Right cardiac atrium (tissue), 5 donors: ENCODE data around the gene CDCP2. TPM values are rescaled to one million over a fixed set of nuclear protein-coding genes. Genes with fewer than 3 reads are reported as not detected.
A peak's percentile ranks its signal among the peaks of the same experiment; 100 is the strongest.

Experiments used
- ATAC-seq, 2 donors: fragments of 200-7000 bp; cut with Tn5 transposase; one replicate each; pipeline versions ENCODE4 v1.8.0 to v1.9.1; 2020; ENCODE audit warnings: moderate library complexity in 2 of 2, mild to moderate bottlenecking in 1 of 2
- DNase-seq, 3 donors: peaks; one replicate each; pipeline ENCODE4 v3.0.0-alpha.2; 2020
- H3K27ac ChIP-seq: one replicate; pipeline ENCODE4 v1.5.1; 2013; ENCODE audit warnings: mild to moderate bottlenecking, low read length, control low read depth, moderate library complexity
- H3K27me3 ChIP-seq: one replicate; pipeline ENCODE4 v1.6.1; 2013; ENCODE audit not compliant: control insufficient read depth, insufficient read depth
- H3K4me1 ChIP-seq: one replicate; pipeline ENCODE4 v1.6.1; 2013; ENCODE audit warnings: low read length; ENCODE audit not compliant: control insufficient read depth, insufficient read depth
- H3K4me3 ChIP-seq: one replicate; pipeline ENCODE4 v1.5.1; 2013; ENCODE audit warnings: low read length, control low read depth
- H3K9me3 ChIP-seq: one replicate; pipeline ENCODE4 v1.6.1; 2013; ENCODE audit warnings: low read length; ENCODE audit not compliant: control insufficient read depth
- WGBS: extraction: QIAGEN DNeasy Blood & Tissue Kit; methylation state at CpG from one replicate; pipeline ENCODE4 v1.1.7; 2013; 5-methylcytosine and 5-hydroxymethylcytosine counted together
- intact Hi-C, 4 donors: fragments of 100-400 bp; cut with DNase I; formaldehyde crosslinking; loops; one replicate each; pipeline versions ENCODE4 v1.11.0 to v1.14.0; 2022 to 2023
- polyA plus RNA-seq: library from polyadenylated mRNA; stranded (reverse); fragments of 200-250 nt; gene quantifications from one replicate; pipeline ENCODE4 v1.2.3, GENCODE V29; 2013
- total RNA-seq, 4 donors: library from RNA; stranded (reverse); fragmentation: NEBNext Ultra II Directional; extraction: Animal tissue kit (Norgen Biotek cat#: 25700); gene quantifications; one replicate each; pipeline ENCODE4 v1.2.1, GENCODE V29; 2021
- donor health status: healthy with polysubstance abuse.
- donor health status: DM: no; HTN: yes; CAD: no.
- donor health status: DM: no; HTN: no; CAD: no.
- donor health status: DM: no; HTN: yes; CAD: no; lungs with severe emphysema.
- donor health status: DM: yes; HTN: yes; CAD: no.

The CDCP2 gene
- total and polyA plus RNA-seq, 5 donors, result not detected

DNA sequence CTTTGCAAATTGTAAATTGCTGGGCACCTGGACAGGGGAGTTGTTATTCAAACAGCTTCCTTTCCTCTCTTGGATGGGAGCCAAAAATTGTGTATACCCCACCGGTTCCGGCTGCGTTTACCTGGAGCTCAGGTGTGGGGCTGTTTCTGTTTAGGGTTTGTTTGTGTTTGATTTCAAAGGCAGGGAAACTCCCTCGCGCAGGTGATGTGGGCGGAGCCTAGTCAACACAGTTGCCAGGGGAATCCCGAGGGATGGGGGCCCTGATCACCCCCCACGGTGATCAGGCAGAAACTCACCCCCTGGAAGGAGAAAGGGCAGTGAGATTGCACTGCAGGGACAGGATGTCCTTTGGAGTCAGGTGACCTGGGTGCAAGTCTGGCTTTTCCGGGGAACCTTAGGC is 28.3 kb downstream of the CDCP2 start:
- intact Hi-C loops, result loop anchor here in 3 of 4 donors (5.0 to 10.0 kb wide), 5 partner anchors 150 to 690 kb away; partner anchors contain the start of gene SSBP3 (in 3 of the 3)
- no peak for DNase-seq
- Histone ChIP-seq H3K4me3 (no peak overlapping the region), H3K27ac (no peak overlapping the region), H3K4me1 (no peaks in the 10 kb centered on the region), H3K27me3 (no peaks in the 10 kb centered on the region), H3K9me3 (no peaks in the 10 kb centered on the region)
- whole genome bisulfite sequencing, result 61% methylated on average over 9 of the region's 9 CpGs
- ATAC-seq, result no peak

- DNase-seq (no peak), ATAC-seq (no peak)
- WGBS, result 91% methylated on average over 8 of the region's 8 CpGs
- Histone ChIP-seq H3K4me3 (no peak overlapping the region), H3K9me3 (no peaks in the 10 kb centered on the region), H3K4me1 (no peaks in the 10 kb centered on the region), H3K27me3 (no peaks in the 10 kb centered on the region), H3K27ac (no peak overlapping the region)
- intact Hi-C loops, result loop anchor here in 3 of 4 donors (2.0 to 10.0 kb wide), 7 partner anchors 152 to 692 kb away; partner anchors contain the start of gene SSBP3 (in 3 of the 3)
Observed at GRCh38 chr1:54122992-54123391, 29.8 kb downstream of the CDCP2 start.

GRCh38 chr1:54122135-54122751 is 30.6 kb downstream of the CDCP2 start:
- Histone ChIP-seq H3K9me3 (no peaks in the 10 kb centered on the region), H3K27me3 (no peaks in the 10 kb centered on the region), H3K27ac (no peak overlapping the region), H3K4me3 (no peak overlapping the region), H3K4me1 (no peaks in the 10 kb centered on the region)
- intact Hi-C loops, result loop anchor here in 3 of 4 donors (2.0 to 10.0 kb wide), 7 partner anchors 153 to 693 kb away; partner anchors contain the start of gene SSBP3 (in 3 of the 3)
- WGBS, result 37% methylated on average over 14 of the region's 14 CpGs
- no peak for ATAC-seq
- no peak for DNase-seq

DNA sequence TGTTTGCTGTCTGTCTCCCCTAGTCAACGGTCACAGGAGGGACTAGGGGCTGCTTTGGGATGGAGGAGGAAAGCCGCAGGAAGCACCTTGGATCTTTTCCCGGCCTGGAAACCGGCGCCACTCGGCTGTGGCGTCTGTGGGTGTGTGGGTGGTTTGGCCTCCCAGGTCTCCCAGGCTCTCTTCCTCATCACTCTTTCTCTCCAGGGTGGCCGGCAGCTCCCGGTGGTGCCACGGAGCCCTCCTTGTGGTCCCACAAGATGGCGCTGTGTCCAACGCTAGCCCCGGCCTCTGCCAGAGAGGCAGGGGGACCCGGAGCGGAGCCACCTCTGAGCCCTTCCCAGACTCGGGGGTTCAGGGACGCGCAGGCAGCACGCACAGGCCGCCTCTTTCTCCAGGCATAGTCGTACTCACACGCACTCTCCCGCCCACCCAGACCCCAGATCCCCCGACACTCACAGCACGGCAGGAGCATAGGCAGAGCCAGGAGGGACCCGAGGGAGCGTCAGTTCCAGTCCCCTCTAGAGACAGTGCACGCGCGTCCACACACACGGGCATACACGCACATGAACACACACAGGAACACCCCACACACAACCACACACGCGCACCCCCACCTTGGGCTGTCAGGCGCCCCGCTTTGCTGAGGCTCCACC is 31.2 kb downstream of the CDCP2 start:
- Histone ChIP-seq H3K27ac (no peak overlapping the region), H3K9me3 (no peaks in the 10 kb centered on the region), H3K27me3 (no peaks in the 10 kb centered on the region), H3K4me3 (peak overlapping the region; percentile 13), H3K4me1 (no peaks in the 10 kb centered on the region)
- intact Hi-C loops, result loop anchor here (2.0 to 10.0 kb wide), 7 partner anchors 153 to 693 kb away; partner anchors contain the start of gene SSBP3 (in 3 of the 4)
- DNase-seq (peak; percentile 84 to 91 (median 90)), ATAC-seq (peak; percentile 90 to 91)
- WGBS, result 3% methylated on average over 36 of the region's 36 CpGs

GRCh38 chr1:54120698-54121481 is 31.9 kb downstream of the CDCP2 start:
- no peak for DNase-seq
- ATAC-seq, result no peak
- no peaks in the 10 kb centered on the region for H3K4me1 ChIP-seq
- H3K27me3 ChIP-seq, result no peaks in the 10 kb centered on the region
- intact Hi-C loops, result loop anchor here (2.0 to 10.0 kb wide), 6 partner anchors 154 to 694 kb away; partner anchors contain the start of gene SSBP3 (in 3 of the 4)
- H3K9me3 ChIP-seq, result no peaks in the 10 kb centered on the region
- no peak overlapping the region for H3K4me3 ChIP-seq
- no peak overlapping the region for H3K27ac ChIP-seq
- 65% methylated on average over 33 of the region's 33 CpGs for WGBS

GRCh38 chr1:54120018-54120697 is 32.6 kb downstream of the CDCP2 start:
- DNase-seq (no peak), ATAC-seq (no peak)

GRCh38 chr1:54118704-54119103 is 34.1 kb downstream of the CDCP2 start:
- DNase-seq (no peak), ATAC-seq (no peak)
- WGBS, result 76% methylated on average over 8 of the region's 8 CpGs
- H3K9me3 ChIP-seq, result no peaks in the 10 kb centered on the region
- no peak overlapping the region for H3K27ac ChIP-seq
- H3K4me1 ChIP-seq, result no peaks in the 10 kb centered on the region
- intact Hi-C loops, result no loop called here
- H3K27me3 ChIP-seq, result no peaks in the 10 kb centered on the region
- H3K4me3 ChIP-seq, result no peak overlapping the region

More at GRCh38 chr1:54120018-54120697, 32.6 kb downstream of the CDCP2 start:
- no peaks in the 10 kb centered on the region for H3K4me1 ChIP-seq
- no peak overlapping the region for H3K27ac ChIP-seq
- intact Hi-C loops, result loop anchor here (2.0 to 10.0 kb wide), 6 partner anchors 155 to 695 kb away; partner anchors contain the start of gene SSBP3 (in 3 of the 4)
- H3K4me3 ChIP-seq, result no peak overlapping the region
- 97% methylated on average over 13 of the region's 13 CpGs for WGBS
- no peaks in the 10 kb centered on the region for H3K9me3 ChIP-seq
- no peaks in the 10 kb centered on the region for H3K27me3 ChIP-seq

DNA sequence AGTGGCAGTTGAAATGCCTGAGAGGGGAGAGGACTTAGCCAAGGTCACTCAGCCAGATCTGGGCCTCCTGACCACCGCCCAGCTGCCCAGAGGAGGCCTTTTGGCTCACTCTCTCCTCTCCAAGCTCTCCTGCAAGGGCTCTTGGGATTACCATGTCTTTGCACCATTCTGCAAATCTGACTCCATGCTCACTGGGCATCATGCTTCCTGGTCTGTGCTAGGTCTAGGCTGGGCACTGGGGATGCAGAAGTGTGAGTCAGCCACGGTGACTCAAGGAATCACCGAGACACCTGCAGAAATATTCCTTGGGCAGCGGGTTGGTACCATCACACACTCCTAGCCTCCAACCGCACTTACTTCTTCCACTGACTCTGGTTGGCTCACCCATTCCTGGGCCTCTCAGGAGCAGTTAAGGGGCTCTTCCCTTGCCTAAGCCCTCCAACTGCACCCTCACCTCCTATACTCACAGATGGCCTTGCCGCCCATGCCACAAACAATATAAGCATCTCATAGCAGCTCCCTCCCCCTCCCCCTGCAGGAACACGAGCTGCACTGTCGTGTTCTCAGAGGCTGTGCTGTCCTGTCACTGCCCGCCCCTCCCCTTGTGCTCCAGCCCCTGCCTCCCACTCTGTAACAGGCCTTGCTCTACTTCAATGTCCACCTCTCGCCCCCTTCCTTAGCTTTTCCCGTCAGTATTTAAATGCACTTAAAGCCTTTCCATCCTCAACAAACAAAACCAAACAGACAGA is 34.8 kb downstream of the CDCP2 start:
- ATAC-seq (no peak), DNase-seq (no peak)
- Histone ChIP-seq H3K9me3 (no peaks in the 10 kb centered on the region), H3K4me1 (no peaks in the 10 kb centered on the region), H3K27ac (no peak overlapping the region), H3K27me3 (no peaks in the 10 kb centered on the region), H3K4me3 (no peak overlapping the region)
- intact Hi-C loops, result no loop called here
- 86% methylated on average over 11 of the region's 11 CpGs for WGBS

DNA sequence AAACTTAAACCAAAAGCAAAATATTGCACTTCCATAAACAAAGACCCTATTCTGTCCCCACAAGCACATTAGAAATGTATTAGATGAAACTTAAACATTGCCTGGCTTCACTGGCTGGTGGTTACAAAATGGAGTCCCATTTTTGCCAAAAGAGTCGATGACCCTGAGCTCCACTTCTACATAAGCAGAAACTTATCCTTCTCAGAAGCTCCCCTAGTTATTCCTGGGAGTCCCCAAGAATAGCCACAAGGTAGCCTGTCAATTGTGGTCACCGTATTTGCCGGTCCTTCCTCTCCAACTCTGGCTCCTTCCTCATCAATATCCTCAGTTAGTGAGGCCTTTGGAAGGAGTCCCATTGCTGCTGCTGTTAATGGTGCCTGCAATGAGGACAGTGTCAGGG is 37.3 kb downstream of the CDCP2 start:
- Histone ChIP-seq H3K4me3 (no peak overlapping the region), H3K4me1 (no peaks in the 10 kb centered on the region), H3K27me3 (no peaks in the 10 kb centered on the region), H3K27ac (no peak overlapping the region), H3K9me3 (no peaks in the 10 kb centered on the region)
- ATAC-seq, result no peak
- intact Hi-C loops, result no loop called here
- 88% methylated on average over 3 of the region's 3 CpGs for WGBS
- no peak for DNase-seq

GRCh38 chr1:54114955-54115354 is 37.8 kb downstream of the CDCP2 start:
- Histone ChIP-seq H3K9me3 (no peaks in the 10 kb centered on the region), H3K4me3 (no peak overlapping the region), H3K27me3 (no peaks in the 10 kb centered on the region), H3K27ac (no peak overlapping the region), H3K4me1 (no peaks in the 10 kb centered on the region)
- WGBS, result 81% methylated on average over 6 of the region's 6 CpGs
- no peak for ATAC-seq
- DNase-seq, result no peak
- intact Hi-C loops, result no loop called here
